GM12878 (cell line): Measurements from ENCODE around the gene SIT1. TPM values are rescaled to one million over a fixed set of nuclear protein-coding genes. Genes with fewer than 3 reads are reported as not detected.
A peak's percentile ranks its signal among the peaks of the same experiment; 100 is the strongest.

Experiments
- ATAC-seq: fragments of 200-7000 bp; cut with Tn5 transposase; 3 replicates; pipeline ENCODE4 v1.9.1; 2020; ENCODE audit warnings: mild to moderate bottlenecking, moderate library complexity
- BruUV-seq: library from RNA; stranded (reverse); fragments of 400-500 nt; replicated peaks from 2 replicates; lab custom pipeline; 2021; lab: Mats Ljungman, UMichigan
- CTCF ChIA-PET: fragments of 300-600 bp; sonication (Branson Sonifier 250); formaldehyde crosslinking; extraction: SDS; loops from one replicate; lab custom pipeline; 2021; ENCODE audit warnings: inconsistent platforms; lab: Yijun Ruan, JAX
- POLR2A ChIA-PET: fragments of 350-600 bp; formaldehyde crosslinking; extraction: SDS; loops from one replicate; lab custom pipeline; 2021; ENCODE audit warnings: inconsistent platforms; lab: Charles Lee
- RAD21 ChIA-PET: fragments of 300-600 bp; sonication (Branson Sonifier 250); formaldehyde crosslinking; loops from one replicate; lab custom pipeline; 2023; ENCODE audit warnings: antibody characterized with exemption; ENCODE audit not compliant: unreplicated experiment; lab: Charles Lee
- SMC1A ChIA-PET: fragments of 300-600 bp; sonication (Branson Sonifier 250); formaldehyde crosslinking; loops from one replicate; lab custom pipeline; 2023; ENCODE audit not compliant: unreplicated experiment, uncharacterized antibody; lab: Charles Lee
- DNase-seq: peaks from one replicate; pipeline ENCODE4 v3.0.0-alpha.2; 2011; ENCODE audit warnings: low read depth, low spot score
- FAIRE-seq: peaks from 3 replicates; lab custom pipeline; 2011; peaks lifted over from hg19 to GRCh38; lab: Jason Lieb, UNC
- H2AFZ ChIP-seq: 2 replicates; pipeline ENCODE4 v1.6.0; 2011; ENCODE audit warnings: low read depth, low read length, control low read depth; ENCODE audit not compliant: control insufficient read depth
- H3K27ac ChIP-seq: 2 replicates; pipeline ENCODE4 v1.5.1; 2011; ENCODE audit warnings: control low read depth; ENCODE audit not compliant: control insufficient read depth, insufficient read depth
- H3K27me3 ChIP-seq, 2 experiments: replicated peaks in 1 of 2; 2 replicates each; pipeline versions ENCODE4 v1.6.0 to v1.6.1; 2011; ENCODE audit warnings: low read length in 1 of 2; ENCODE audit not compliant: control insufficient read depth in 2 of 2, insufficient read depth in 2 of 2
- H3K36me3 ChIP-seq, 2 experiments: 2 replicates each; pipeline ENCODE4 v1.5.1; 2011; ENCODE audit warnings: low read length in 1 of 2; ENCODE audit not compliant: control insufficient read depth in 2 of 2, insufficient read depth in 2 of 2
- H3K4me1 ChIP-seq: 2 replicates; pipeline ENCODE4 v1.6.1; 2011; ENCODE audit warnings: mild to moderate bottlenecking, low read length, moderate library complexity, mixed read lengths; ENCODE audit not compliant: control insufficient read depth, insufficient read depth
- H3K4me2 ChIP-seq: 2 replicates; pipeline ENCODE4 v1.6.0; 2011; ENCODE audit warnings: control low read depth; ENCODE audit not compliant: control insufficient read depth, insufficient read depth
- H3K4me3 ChIP-seq: fragments of 200-600 bp; sonication (generic); 2 replicates; pipeline ENCODE4 v1.5.1; 2016
- H3K79me2 ChIP-seq: 2 replicates; pipeline ENCODE4 v1.6.0; 2011; ENCODE audit warnings: low read length; ENCODE audit not compliant: control insufficient read depth, insufficient read depth
- H3K9ac ChIP-seq: 2 replicates; pipeline ENCODE4 v1.8.0; 2011; ENCODE audit warnings: low read length, control low read depth, mixed read lengths; ENCODE audit not compliant: control insufficient read depth, insufficient read depth
- H3K9me3 ChIP-seq: replicated peaks from 3 replicates; pipeline ENCODE4 v1.5.1; 2011; ENCODE audit warnings: mild to moderate bottlenecking, low read length; ENCODE audit not compliant: control insufficient read depth, insufficient read depth
- H4K20me1 ChIP-seq: 2 replicates; pipeline ENCODE4 v1.6.0; 2011; ENCODE audit not compliant: control insufficient read depth, insufficient read depth
- DPF2 ChIP-seq: fragments of 450-650 bp; IDR thresholded peaks from 2 replicates; pipeline ENCODE4 v1.6.1; 2017; ENCODE audit warnings: mild to moderate bottlenecking
- E2F8 ChIP-seq: fragments of 450-650 bp; IDR thresholded peaks from 2 replicates; pipeline ENCODE4 v1.6.1; 2018; ENCODE audit warnings: mild to moderate bottlenecking, low read depth, moderate library complexity; ENCODE audit not compliant: partially characterized antibody
- EP300 ChIP-seq, 2 experiments: fragments of 150-350 bp in 1 of 2; IDR thresholded peaks; 2 replicates each; pipeline ENCODE4 v1.6.1; 2011 to 2012; ENCODE audit warnings: low read depth in 2 of 2, low read length in 2 of 2, borderline replicate concordance in 1 of 2, improper control_type of control experiment in 1 of 2, inconsistent platforms in 1 of 2; ENCODE audit not compliant: control insufficient read depth in 1 of 2
- KAT2A ChIP-seq: conservative IDR thresholded peaks from 2 replicates; pipeline ENCODE4 v1.6.1; 2011; ENCODE audit warnings: low read depth, low read length; ENCODE audit not compliant: control insufficient read depth
- MEF2A ChIP-seq: IDR thresholded peaks from 2 replicates; pipeline ENCODE4 v1.6.1; 2011; ENCODE audit warnings: low read depth, mild to moderate bottlenecking, low read length, moderate library complexity; ENCODE audit not compliant: insufficient read depth
- SKIL ChIP-seq: fragments of 450-650 bp; IDR thresholded peaks from 2 replicates; pipeline ENCODE4 v1.6.1; 2017; ENCODE audit warnings: mild to moderate bottlenecking, low read depth, inconsistent platforms; ENCODE audit not compliant: poor library complexity, severe bottlenecking
- SUZ12 ChIP-seq: fragments of 200-600 bp; sonication (generic); IDR thresholded peaks from one replicate; pipeline ENCODE4 v1.6.1; 2018; ENCODE audit warnings: antibody characterized with exemption, mild to moderate bottlenecking; ENCODE audit not compliant: unreplicated experiment
- ZNF24 ChIP-seq: fragments of 450-650 bp; IDR thresholded peaks from 2 replicates; pipeline ENCODE4 v1.6.1; 2017; ENCODE audit warnings: antibody characterized with exemption, mild to moderate bottlenecking
- WGBS: methylation state at CpG from one replicate; pipeline ENCODE4 v1.1.6; 2016; ENCODE audit warnings: low lambda C conversion rate; ENCODE audit not compliant: insufficient replicate concordance, insufficient coverage; ENCODE audit errors: missing lambda C conversion rate; 5-methylcytosine and 5-hydroxymethylcytosine counted together
- in situ Hi-C: fragments of 300-500 bp; cut with MboI; formaldehyde crosslinking; loops from 9 replicates; pipeline ENCODE4 v1.14.3; 2018; ENCODE audit warnings: mixed read lengths
- intact Hi-C: fragments of 100-400 bp; cut with micrococcal nuclease; formaldehyde crosslinking; loops from one replicate; pipeline ENCODE4 v1.14.2; 2022; ENCODE audit not compliant: unreplicated experiment
- polyA plus RNA-seq, 11 experiments: library from polyadenylated mRNA; depleted of rRNA in 4 of 11; unstranded in 6 of 11; stranded (reverse) in 5 of 11; fragments of >200 nt; fragmentation: Nextera tagmentation in 4 of 11; fragmentation: Illumina TruSeq in 1 of 11; extraction: Ambion mirVana in 4 of 11; extraction: Trizol in 1 of 11; gene quantifications; 1 replicate in 1 of 11; 2 replicates in 10 of 11; pipeline versions ENCODE4 v1.2.1 to v1.2.3, GENCODE V29; 2011 to 2016; ENCODE audit warnings: inconsistent platforms in 2 of 11, missing spikeins in 2 of 11, low read depth in 1 of 11
- total RNA-seq, 4 experiments: library from RNA; depleted of rRNA in 3 of 4; stranded (reverse); fragments of >200 nt in 3 of 4; fragmentation: Illumina TruSeq in 1 of 4; extraction: Trizol in 1 of 4; gene quantifications; 2 replicates each; pipeline versions ENCODE4 v1.2.1 to v1.2.3, GENCODE V29; 2013 to 2021
- TF ChIP-seq, protein P1 (sequence below): fragments of 150-350 bp; IDR thresholded peaks from 2 replicates; pipeline ENCODE4 v1.6.1; 2016; ENCODE audit warnings: low read depth, low read length

Gene SIT1
- total and polyA plus RNA-seq, 10 of the 15 experiments (the other 5 are each of a cell fraction or from before 2014, with no cell fraction given): 0.97 to 137 (median 59.7) TPM

DNA sequence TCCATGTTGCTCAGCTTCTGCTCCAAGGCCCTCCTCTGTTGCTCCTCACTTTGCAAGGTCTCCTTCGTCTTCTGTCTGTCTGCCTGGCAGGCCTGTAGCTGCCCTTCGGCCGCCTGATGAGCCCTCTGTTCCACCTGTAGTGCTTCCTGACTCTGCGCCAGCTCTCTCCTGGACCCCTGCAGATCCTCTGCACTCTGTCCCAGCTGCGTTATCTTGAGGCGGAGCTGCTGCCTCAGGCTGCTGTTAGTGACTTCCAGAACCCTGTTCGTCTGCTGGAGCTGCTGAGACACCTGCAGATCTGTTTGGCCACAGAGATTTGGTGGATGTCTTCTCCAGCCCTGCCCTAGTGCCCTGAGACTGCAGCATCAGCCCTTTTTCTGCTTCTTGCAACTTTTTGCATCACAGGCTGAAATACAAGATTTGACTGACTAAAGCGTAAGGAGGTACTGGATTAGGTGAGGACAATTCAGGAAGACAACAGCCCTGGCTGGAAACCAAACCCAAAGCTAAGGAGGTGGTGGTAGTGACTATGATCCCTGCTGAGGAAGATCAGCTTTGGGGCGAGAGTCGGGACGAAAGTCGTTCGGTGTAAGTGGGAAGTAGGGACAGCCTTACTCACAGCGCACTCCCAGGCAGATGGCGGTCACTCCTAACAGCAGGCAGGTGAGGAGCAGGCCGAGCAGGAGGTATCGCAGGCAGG, 34.6 kb downstream of the SIT1 start:
- FAIRE-seq (no peak), DNase-seq (no peak), ATAC-seq (no peak)
- no TSS peak for BruUV-seq
- H3K27ac ChIP-seq: no peak overlapping the region
- ChIA-PET CTCF (interaction anchor here (0.7 to 9.0 kb wide), 16 partner anchors 9 to 210 kb away, joined by 3 to 101 read pairs (median 5); partner anchors contain the start of genes CCDC107, CREB3, RMRP and SIT1), SMC1A (interaction anchor here (0.7 to 1.9 kb wide), 5 partner anchors 10 to 80 kb away, joined by 3 to 5 read pairs (median 4); no protein-coding TSS in a partner anchor), RAD21 (interaction anchor here (1.1 to 2.5 kb wide), 9 partner anchors 10 to 116 kb away, joined by 3 to 11 read pairs (median 6); partner anchors contain the start of genes CCDC107, CREB3, RMRP and TLN1), POLR2A (interaction anchor here (0.9 to 2.2 kb wide), 9 partner anchors 10 to 133 kb away, joined by 3 to 12 read pairs (median 4); partner anchors contain the start of genes CCDC107, GBA2, RGP1 and RMRP)
- peaks cover 43% of the 10 kb centered on the region for H3K4me1 ChIP-seq
- in situ Hi-C loops: no loop called here
- H3K79me2 ChIP-seq: no peaks in the 10 kb centered on the region; the same call in 1 of the 2 replicates
- H3K4me3 ChIP-seq: no peak overlapping the region
- H3K27me3 ChIP-seq: no peaks in the 10 kb centered on the region; a peak in 1 of 4 replicates
- H2AFZ ChIP-seq: peak overlapping the region; percentile 88; the same call in 1 of the 2 replicates
- intact Hi-C loops: no loop called here
- peak overlapping the region; percentile 92 for H3K4me2 ChIP-seq
- no peaks in the 10 kb centered on the region for H3K9me3 ChIP-seq
- no peaks in the 10 kb centered on the region for H3K36me3 ChIP-seq
- H4K20me1 ChIP-seq: no peaks in the 10 kb centered on the region
- H3K9ac ChIP-seq: no peak overlapping the region; the same call in 1 of the 2 replicates
- TF ChIP-seq EP300 (IDR thresholded peaks at IDR 0.05; ENCODE audit: borderline replicate concordance in 1 of 2, control insufficient read depth in 1 of 2, low read depth in 2 of 2, low read length in 2 of 2) (no peak), MEF2A (no peak), DPF2 (no peak), SKIL (no peak), ZNF24 (no peak), KAT2A (no peak), E2F8 (no peak), SUZ12 (no peak)
- TF ChIP-seq, protein P1, sequence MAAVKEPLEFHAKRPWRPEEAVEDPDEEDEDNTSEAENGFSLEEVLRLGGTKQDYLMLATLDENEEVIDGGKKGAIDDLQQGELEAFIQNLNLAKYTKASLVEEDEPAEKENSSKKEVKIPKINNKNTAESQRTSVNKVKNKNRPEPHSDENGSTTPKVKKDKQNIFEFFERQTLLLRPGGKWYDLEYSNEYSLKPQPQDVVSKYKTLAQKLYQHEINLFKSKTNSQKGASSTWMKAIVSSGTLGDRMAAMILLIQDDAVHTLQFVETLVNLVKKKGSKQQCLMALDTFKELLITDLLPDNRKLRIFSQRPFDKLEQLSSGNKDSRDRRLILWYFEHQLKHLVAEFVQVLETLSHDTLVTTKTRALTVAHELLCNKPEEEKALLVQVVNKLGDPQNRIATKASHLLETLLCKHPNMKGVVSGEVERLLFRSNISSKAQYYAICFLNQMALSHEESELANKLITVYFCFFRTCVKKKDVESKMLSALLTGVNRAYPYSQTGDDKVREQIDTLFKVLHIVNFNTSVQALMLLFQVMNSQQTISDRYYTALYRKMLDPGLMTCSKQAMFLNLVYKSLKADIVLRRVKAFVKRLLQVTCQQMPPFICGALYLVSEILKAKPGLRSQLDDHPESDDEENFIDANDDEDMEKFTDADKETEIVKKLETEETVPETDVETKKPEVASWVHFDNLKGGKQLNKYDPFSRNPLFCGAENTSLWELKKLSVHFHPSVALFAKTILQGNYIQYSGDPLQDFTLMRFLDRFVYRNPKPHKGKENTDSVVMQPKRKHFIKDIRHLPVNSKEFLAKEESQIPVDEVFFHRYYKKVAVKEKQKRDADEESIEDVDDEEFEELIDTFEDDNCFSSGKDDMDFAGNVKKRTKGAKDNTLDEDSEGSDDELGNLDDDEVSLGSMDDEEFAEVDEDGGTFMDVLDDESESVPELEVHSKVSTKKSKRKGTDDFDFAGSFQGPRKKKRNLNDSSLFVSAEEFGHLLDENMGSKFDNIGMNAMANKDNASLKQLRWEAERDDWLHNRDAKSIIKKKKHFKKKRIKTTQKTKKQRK: no peak
- WGBS: 93% methylated on average over 17 of the region's 17 CpGs
